ENCODE results near the gene SH3GL1. TPM values are rescaled to one million over a fixed set of nuclear protein-coding genes. Genes with fewer than 3 reads are reported as not detected.

Gene SH3GL1
- polyA plus RNA-seq, 1 experiment: 89.4 TPM

DNA sequence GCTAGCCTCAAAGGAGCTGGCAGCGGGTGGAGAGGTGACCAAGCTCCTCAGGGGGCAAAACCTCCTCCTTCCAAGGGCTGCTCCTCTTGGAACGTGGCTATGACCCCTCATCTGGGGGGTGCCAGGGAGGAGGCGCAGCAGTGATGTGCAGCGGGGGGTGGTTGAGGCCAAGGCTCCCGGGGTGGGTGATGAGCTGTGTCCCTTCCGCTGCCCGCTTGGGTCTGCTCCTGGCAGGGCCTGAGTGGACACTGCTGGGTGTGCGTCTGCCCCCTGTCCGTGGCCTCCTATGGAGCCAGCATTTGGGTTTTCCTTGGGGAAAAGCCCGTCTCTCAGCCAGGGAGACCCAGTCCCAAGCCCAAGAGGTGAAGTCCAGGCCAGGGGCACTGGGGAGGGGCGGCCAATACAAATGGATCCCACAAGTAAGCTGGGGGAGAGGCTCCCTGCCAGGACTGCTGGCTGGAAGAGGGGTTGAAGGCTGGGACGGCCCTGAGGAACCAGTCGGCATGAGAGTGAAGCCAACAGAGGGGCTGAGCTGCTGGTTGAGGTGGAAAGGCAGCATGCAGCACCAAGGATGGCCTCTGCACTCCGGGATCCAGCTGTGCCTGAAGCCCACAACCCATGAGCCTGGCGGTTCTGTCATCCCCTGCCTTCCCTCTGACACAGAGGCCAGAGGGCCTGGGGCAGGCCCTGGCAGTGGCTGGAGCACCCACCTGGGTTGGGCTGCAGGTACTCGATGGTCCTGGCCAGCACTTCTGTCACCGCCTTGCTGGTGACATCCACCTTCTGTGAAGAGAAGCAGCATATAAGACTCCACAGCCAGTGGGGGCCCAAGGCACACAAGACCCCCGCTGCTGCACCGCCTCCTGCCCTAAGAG lies 34.3 kb downstream of the SH3GL1 start:
- DNase-seq (ENCODE audit: low read depth): no peak
- Histone ChIP-seq H3K4me3 (ENCODE audit: low read depth, low read length) (no peak overlapping the region), H3K36me3 (ENCODE audit: control insufficient read depth, insufficient read depth, low read length) (peaks cover 47% of the 10 kb centered on the region), H3K27me3 (ENCODE audit: control insufficient read depth, insufficient read depth, low read length) (no peaks in the 10 kb centered on the region)
- TF ChIP-seq, protein P1, sequence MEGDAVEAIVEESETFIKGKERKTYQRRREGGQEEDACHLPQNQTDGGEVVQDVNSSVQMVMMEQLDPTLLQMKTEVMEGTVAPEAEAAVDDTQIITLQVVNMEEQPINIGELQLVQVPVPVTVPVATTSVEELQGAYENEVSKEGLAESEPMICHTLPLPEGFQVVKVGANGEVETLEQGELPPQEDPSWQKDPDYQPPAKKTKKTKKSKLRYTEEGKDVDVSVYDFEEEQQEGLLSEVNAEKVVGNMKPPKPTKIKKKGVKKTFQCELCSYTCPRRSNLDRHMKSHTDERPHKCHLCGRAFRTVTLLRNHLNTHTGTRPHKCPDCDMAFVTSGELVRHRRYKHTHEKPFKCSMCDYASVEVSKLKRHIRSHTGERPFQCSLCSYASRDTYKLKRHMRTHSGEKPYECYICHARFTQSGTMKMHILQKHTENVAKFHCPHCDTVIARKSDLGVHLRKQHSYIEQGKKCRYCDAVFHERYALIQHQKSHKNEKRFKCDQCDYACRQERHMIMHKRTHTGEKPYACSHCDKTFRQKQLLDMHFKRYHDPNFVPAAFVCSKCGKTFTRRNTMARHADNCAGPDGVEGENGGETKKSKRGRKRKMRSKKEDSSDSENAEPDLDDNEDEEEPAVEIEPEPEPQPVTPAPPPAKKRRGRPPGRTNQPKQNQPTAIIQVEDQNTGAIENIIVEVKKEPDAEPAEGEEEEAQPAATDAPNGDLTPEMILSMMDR (IDR thresholded peaks at IDR 0.05; ENCODE audit: insufficient read depth, low read depth, low read length): no peak
- CTCF ChIA-PET: interaction anchor here (0.8 to 5.7 kb wide), 4 partner anchors 8 to 34 kb away, joined by 3 to 49 read pairs (median 3); partner anchors contain the start of gene SH3GL1
- POLR2A ChIA-PET: no interaction called here

DNA sequence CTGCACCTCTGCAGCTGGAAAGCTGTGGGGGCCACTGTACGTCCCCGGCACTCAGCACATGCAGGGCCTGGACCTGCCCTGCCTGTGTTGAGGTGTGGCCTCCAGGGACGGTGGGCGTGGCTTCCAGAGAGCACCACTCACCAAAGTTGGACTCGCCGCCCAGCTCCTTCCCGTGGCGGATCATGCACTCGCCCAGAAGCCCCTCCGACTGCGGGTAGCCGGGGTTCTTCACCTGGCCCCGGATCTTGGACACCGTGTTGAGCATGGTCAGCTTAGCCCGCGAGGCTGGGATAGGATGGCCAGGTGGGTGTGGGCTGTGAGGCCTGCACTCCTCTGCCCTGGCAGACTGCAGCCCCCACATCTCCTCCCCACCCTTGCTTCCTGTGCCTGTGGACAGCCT lies 35.0 kb downstream of the SH3GL1 start:
- peaks cover 54% of the 10 kb centered on the region for H3K36me3 ChIP-seq (ENCODE audit: control insufficient read depth, insufficient read depth, low read length)
- ChIA-PET CTCF (interaction anchor here (1.1 to 5.7 kb wide), 3 partner anchors 9 to 12 kb away, joined by 3 to 49 read pairs (median 3); no protein-coding TSS in a partner anchor), POLR2A (no interaction called here)
- no peak for DNase-seq (ENCODE audit: low read depth)
- TF ChIP-seq, protein P1 (IDR thresholded peaks at IDR 0.05; ENCODE audit: insufficient read depth, low read depth, low read length): no peak
- H3K27me3 ChIP-seq (ENCODE audit: control insufficient read depth, insufficient read depth, low read length): no peaks in the 10 kb centered on the region
- H3K4me3 ChIP-seq (ENCODE audit: low read depth, low read length): no peak overlapping the region

DNA sequence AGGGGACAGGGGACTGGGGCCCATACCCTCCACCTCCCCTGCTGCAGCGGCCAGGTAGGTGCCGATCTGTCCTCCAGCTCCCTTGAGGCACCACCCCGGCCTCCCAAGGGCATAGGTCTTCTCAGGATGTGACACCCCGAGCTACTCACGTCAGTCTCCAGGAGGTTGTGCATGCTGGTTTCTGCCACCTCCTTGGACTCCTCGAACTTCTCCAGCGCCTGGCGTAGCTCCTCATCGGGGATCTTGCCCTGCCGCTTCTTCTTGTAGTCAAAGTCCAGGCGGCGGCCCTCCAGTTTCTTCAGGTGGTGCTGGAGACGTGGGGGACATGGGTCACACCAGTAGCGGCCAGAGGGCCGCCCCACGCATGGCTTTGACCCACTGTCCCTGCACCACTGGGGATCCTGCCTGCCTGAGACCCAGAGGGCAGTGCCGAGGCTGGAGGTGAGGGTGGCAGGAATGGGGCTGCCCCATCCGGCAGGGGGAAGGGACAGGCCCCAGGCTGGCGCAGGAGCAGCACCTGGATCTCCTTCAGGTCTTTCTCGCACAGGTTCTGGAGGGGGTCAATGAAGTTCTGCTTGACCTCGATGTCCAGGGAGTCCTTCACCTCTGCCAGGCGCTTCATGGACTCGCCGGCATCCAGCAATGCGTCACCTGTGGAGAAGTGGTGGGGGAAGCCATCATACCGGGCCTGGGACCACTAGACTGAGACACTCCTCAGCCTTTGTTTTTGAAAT lies 36.6 kb downstream of the SH3GL1 start:
- TF ChIP-seq, protein P1 (IDR thresholded peaks at IDR 0.05; ENCODE audit: insufficient read depth, low read depth, low read length): no peak
- Histone ChIP-seq H3K4me3 (ENCODE audit: low read depth, low read length) (no peak overlapping the region), H3K36me3 (ENCODE audit: control insufficient read depth, insufficient read depth, low read length) (peaks cover 68% of the 10 kb centered on the region), H3K27me3 (ENCODE audit: control insufficient read depth, insufficient read depth, low read length) (no peaks in the 10 kb centered on the region)
- POLR2A ChIA-PET: no interaction called here
- CTCF ChIA-PET: interaction anchor here (0.6 to 5.7 kb wide), 3 partner anchors 11 to 36 kb away, joined by 3 to 49 read pairs (median 3); partner anchors contain the start of gene SH3GL1
- no peak for DNase-seq (ENCODE audit: low read depth)

DNA sequence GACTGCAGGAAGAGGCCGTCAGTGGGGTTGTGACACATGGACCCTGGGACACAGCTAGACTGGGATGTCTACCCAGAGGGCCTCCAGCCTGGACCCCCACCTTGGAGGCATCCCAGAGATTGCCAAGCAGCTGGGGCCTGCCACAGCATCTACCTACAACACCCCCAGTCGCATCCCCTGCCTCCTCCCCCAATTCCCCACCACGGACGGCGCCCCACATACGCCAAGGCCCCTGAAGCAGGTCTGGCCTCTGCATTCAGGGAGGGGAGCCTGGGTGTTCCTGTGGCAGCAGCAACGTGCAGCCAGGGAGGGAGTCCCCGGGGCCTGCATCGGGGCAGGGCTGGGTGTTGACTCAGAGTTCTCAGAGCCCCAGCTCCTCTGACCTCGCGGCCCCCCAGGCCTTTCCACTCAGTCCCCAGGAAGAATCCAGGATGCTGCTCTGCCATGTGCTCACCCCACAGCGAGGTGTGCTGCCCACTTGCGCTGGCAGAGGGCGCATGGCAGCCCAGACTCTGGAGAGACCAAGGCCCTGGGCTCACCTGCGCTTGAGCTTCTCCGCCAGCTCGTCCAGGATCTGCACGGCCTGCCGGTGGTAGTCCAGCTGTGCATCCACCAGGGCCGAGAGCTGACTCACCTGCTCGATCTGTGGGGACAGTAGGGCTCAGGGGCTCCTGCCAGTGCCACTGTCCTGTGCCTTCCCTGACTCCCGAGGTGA lies 37.4 kb downstream of the SH3GL1 start:
- DNase-seq (ENCODE audit: low read depth): no peak
- POLR2A ChIA-PET: no interaction called here
- CTCF ChIA-PET: interaction anchor here (0.5 to 5.7 kb wide), 3 partner anchors 9 to 37 kb away, joined by 3 to 49 read pairs (median 3); partner anchors contain the start of gene SH3GL1
- peaks cover 70% of the 10 kb centered on the region for H3K36me3 ChIP-seq (ENCODE audit: control insufficient read depth, insufficient read depth, low read length)
- TF ChIP-seq, protein P1 (IDR thresholded peaks at IDR 0.05; ENCODE audit: insufficient read depth, low read depth, low read length): peak; percentile 19
- no peak overlapping the region for H3K4me3 ChIP-seq (ENCODE audit: low read depth, low read length)
- H3K27me3 ChIP-seq (ENCODE audit: control insufficient read depth, insufficient read depth, low read length): no peaks in the 10 kb centered on the region

Data from BJ (cell line).